Body of pancreas (tissue), 4 donors: ENCODE data around the gene SRSF7. TPM values are rescaled to one million over a fixed set of nuclear protein-coding genes. Genes with fewer than 3 reads are reported as not detected.
"Not testable (repeated sequence)": the region's sequence is repeated elsewhere in the genome, so short reads cannot be mapped to it uniquely, and the experiment has no call there.

Source experiments
- ATAC-seq: fragments of 150-250 bp; one replicate; pipeline ENCODE4 v1.9.1; 2016
- DNase-seq, 4 donors: peaks; one replicate each; pipeline ENCODE4 v3.0.0-alpha.2; 2019
- H3K27ac ChIP-seq, 4 donors: fragments of 200-600 bp; sonication (generic); 1 replicate in 3 of 4; 2 replicates in 1 of 4; pipeline versions ENCODE4 v1.5.1 to v1.6.1; 2016 to 2019; ENCODE audit warnings: mild to moderate bottlenecking in 1 of 4, mixed read lengths in 1 of 4, moderate library complexity in 1 of 4
- H3K27me3 ChIP-seq, 2 donors: fragments of 200-600 bp; sonication (generic); one replicate each; pipeline ENCODE4 v1.6.0; 2016; ENCODE audit warnings: mild to moderate bottlenecking in 1 of 2
- H3K36me3 ChIP-seq, 2 donors: fragments of 200-600 bp; sonication (generic); replicated peaks in 1 of 2; 2 replicates each; pipeline ENCODE4 v1.5.1; 2016; ENCODE audit warnings: low read depth in 2 of 2; ENCODE audit not compliant: insufficient read depth in 1 of 2
- H3K4me1 ChIP-seq: fragments of 200-600 bp; sonication (generic); one replicate; pipeline ENCODE4 v1.6.0; 2016
- H3K4me3 ChIP-seq, 2 donors: fragments of 200-600 bp; sonication (generic); 1 replicate in 1 of 2; 2 replicates in 1 of 2; pipeline ENCODE4 v1.5.1; 2016 to 2019
- H3K9me3 ChIP-seq, 3 donors: fragments of 200-600 bp; sonication (generic); 1 replicate in 2 of 3; 2 replicates in 1 of 3; pipeline ENCODE4 v1.5.1; 2016
- POLR2A ChIP-seq, 3 donors: fragments of 450-650 bp; IDR thresholded peaks; one replicate each; pipeline ENCODE4 v1.6.1; 2016; ENCODE audit warnings: antibody characterized with exemption in 3 of 3, mild to moderate bottlenecking in 2 of 3
- WGBS, 2 donors: methylation state at CpG; one replicate each; pipeline ENCODE4 v1.1.5; 2017; 5-methylcytosine and 5-hydroxymethylcytosine counted together
- intact Hi-C: fragments of 100-400 bp; cut with DNase I; formaldehyde crosslinking; loops from one replicate; pipeline ENCODE4 v1.15.1; 2023
- total RNA-seq, 2 donors: library from RNA; depleted of rRNA; stranded (reverse); fragments of >200 nt; gene quantifications; one replicate each; pipeline ENCODE4 v1.1.0, GENCODE V29; 2016
- TF ChIP-seq, protein P1 (sequence below), 7 experiments: fragments of 450-650 bp in 4 of 7; fragments of 200-600 bp in 3 of 7; sonication (generic) in 3 of 7; IDR thresholded peaks; one replicate each; pipeline ENCODE4 v1.5.1; 2016 to 2019; ENCODE audit warnings: antibody characterized with exemption in 7 of 7

The SRSF7 gene
- total RNA-seq, 2 donors from 2014 or later, result 55.8 to 68.2 TPM

- intact Hi-C loops, result no loop called here
- Histone ChIP-seq H3K36me3 (no peaks in the 10 kb centered on the region), H3K4me3 (no peak overlapping the region), H3K27ac (no peak overlapping the region), H3K9me3 (no peaks in the 10 kb centered on the region), H3K4me1 (peaks cover 23% of the 10 kb centered on the region), H3K27me3 (no peaks in the 10 kb centered on the region)
- ATAC-seq (no peak), DNase-seq (no peak)
- 76 to 79% methylated on average over 6 of the region's 6 CpGs for WGBS, 2 donors
- no peak for TF ChIP-seq POLR2A (IDR thresholded peaks at IDR 0.05)
- TF ChIP-seq, protein P1, sequence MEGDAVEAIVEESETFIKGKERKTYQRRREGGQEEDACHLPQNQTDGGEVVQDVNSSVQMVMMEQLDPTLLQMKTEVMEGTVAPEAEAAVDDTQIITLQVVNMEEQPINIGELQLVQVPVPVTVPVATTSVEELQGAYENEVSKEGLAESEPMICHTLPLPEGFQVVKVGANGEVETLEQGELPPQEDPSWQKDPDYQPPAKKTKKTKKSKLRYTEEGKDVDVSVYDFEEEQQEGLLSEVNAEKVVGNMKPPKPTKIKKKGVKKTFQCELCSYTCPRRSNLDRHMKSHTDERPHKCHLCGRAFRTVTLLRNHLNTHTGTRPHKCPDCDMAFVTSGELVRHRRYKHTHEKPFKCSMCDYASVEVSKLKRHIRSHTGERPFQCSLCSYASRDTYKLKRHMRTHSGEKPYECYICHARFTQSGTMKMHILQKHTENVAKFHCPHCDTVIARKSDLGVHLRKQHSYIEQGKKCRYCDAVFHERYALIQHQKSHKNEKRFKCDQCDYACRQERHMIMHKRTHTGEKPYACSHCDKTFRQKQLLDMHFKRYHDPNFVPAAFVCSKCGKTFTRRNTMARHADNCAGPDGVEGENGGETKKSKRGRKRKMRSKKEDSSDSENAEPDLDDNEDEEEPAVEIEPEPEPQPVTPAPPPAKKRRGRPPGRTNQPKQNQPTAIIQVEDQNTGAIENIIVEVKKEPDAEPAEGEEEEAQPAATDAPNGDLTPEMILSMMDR (IDR thresholded peaks at IDR 0.05), result no peak
These were observed 35.0 kb downstream of the SRSF7 start for GRCh38 chr2:38716185-38716584.

DNA sequence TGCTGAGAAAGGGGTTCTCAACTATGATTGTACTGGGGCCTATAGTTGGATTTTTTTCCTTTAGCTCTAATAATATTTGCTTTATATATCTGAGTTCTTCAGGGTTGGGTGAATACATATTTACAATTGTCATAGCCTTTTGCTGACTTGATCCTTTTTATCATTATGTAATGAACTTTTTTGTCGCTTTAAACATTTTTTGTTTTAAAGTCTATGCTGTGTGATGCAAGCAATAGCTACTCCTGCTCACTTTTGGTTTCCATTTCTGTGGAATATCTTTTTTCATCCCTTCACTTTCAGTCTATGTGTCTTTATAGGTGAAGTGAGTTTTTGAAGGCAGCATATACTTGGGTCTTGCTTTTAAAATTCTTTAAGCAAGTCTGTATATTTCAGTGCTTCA is 36.2 kb downstream of the SRSF7 start:
- H3K4me3 ChIP-seq, intact Hi-C loops, H3K9me3 ChIP-seq, H3K36me3 ChIP-seq, DNase-seq, H3K27me3 ChIP-seq: not testable (repeated sequence)
- H3K4me1 ChIP-seq, result peaks cover 10% of the 10 kb centered on the region
- peak overlapping the region in 2 of 4 donors; percentile 17 to 25 for H3K27ac ChIP-seq
- 26 to 42% methylated on average over 1 of the region's 1 CpG for WGBS, 2 donors
- ATAC-seq, result peak; percentile 50

DNA sequence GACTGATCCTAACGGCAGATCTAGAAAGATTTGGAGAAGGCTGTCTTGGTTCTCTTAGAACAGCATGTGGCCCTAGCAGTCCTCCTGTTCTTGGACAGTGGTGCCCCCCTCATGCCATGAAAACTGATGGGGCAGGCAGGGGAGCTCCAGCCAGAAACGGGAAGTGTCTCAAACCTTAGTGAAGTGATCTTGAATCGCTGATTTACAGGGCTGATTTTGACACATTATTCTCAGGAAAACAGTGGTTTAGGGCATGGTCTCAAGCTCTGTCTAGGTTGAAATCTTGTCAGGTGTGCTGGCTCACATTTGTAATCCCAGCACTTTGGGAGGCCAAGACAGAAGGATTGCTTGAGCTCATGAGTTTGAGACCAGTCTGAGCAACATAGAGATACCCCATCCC is 37.8 kb downstream of the SRSF7 start:
- Histone ChIP-seq H3K36me3 (no peaks in the 10 kb centered on the region), H3K27me3 (no peaks in the 10 kb centered on the region), H3K4me3 (no peak overlapping the region), H3K9me3 (no peaks in the 10 kb centered on the region), H3K4me1 (peaks cover 7% of the 10 kb centered on the region), H3K27ac (no peak overlapping the region)
- WGBS, 2 donors, result 78 to 83% methylated on average over 2 to 3 of the region's 3 CpGs
- TF ChIP-seq, protein P1 (IDR thresholded peaks at IDR 0.05), result no peak
- TF ChIP-seq POLR2A (IDR thresholded peaks at IDR 0.05), result no peak
- DNase-seq, result no peak
- intact Hi-C loops, result no loop called here
- no peak for ATAC-seq

GRCh38 chr2:38712871-38713270 is 38.3 kb downstream of the SRSF7 start:
- H3K9me3 ChIP-seq, result no peaks in the 10 kb centered on the region
- H3K36me3 ChIP-seq, result no peaks in the 10 kb centered on the region
- TF ChIP-seq, protein P1 (IDR thresholded peaks at IDR 0.05), result no peak
- no peak for TF ChIP-seq POLR2A (IDR thresholded peaks at IDR 0.05)
- DNase-seq (no peak), ATAC-seq (no peak)
- WGBS, 2 donors, result 78% methylated on average over 4 of the region's 4 CpGs; no CpG with 5 or more reads in 1 of the 2 donors
- H3K4me1 ChIP-seq, result peaks cover 7% of the 10 kb centered on the region
- H3K27ac ChIP-seq, result no peak overlapping the region
- no peak overlapping the region for H3K4me3 ChIP-seq
- intact Hi-C loops, result no loop called here
- no peaks in the 10 kb centered on the region for H3K27me3 ChIP-seq

DNA sequence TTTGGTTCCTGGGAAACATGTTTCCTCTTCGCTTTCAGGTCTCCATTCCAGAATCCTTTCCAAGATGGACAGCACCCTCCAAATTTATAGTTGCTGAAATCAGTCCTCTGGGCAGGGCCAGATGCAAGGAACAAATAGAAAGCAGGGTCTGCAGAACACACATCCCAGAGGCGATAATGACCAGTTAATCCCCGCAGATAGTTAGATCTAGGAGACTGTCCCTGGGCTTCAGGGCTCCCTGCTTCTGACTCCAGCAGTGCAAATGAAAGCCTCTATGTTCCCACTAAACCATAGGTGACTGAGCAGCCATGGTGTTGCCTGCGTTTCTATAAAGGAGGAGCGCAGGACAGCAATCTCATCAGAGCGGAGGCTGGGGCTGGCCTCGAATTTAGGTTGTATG is 38.7 kb downstream of the SRSF7 start:
- Histone ChIP-seq H3K4me1 (peaks cover 7% of the 10 kb centered on the region), H3K36me3 (no peaks in the 10 kb centered on the region), H3K27me3 (no peaks in the 10 kb centered on the region), H3K9me3 (no peaks in the 10 kb centered on the region), H3K4me3 (no peak overlapping the region), H3K27ac (no peak overlapping the region)
- 89 to 99% methylated on average over 6 to 7 of the region's 7 CpGs for WGBS, 2 donors
- ATAC-seq (no peak), DNase-seq (no peak)
- TF ChIP-seq, protein P1 (IDR thresholded peaks at IDR 0.05), result no peak
- no peak for TF ChIP-seq POLR2A (IDR thresholded peaks at IDR 0.05)
- intact Hi-C loops, result no loop called here
